ENCODE measurements around the gene SORCS2.

GRCh38 chr4:7239101-7239820 is 46.9 kb downstream of the SORCS2 start:
- TF ChIP-seq CTCF (IDR thresholded peaks at IDR 0.05) (no peak), RXRA (IDR thresholded peaks at IDR 0.05; ENCODE audit: borderline replicate concordance, low read depth) (no peak), SIN3A (IDR thresholded peaks at IDR 0.05; ENCODE audit: borderline replicate concordance, low read depth, low read length) (no peak), GATA2 (CRISPR knock-in tag; IDR thresholded peaks at IDR 0.05) (no peak), TAF1 (IDR thresholded peaks at IDR 0.05; ENCODE audit: borderline replicate concordance, low read depth, low read length) (no peak)
- TF ChIP-seq, protein P1, sequence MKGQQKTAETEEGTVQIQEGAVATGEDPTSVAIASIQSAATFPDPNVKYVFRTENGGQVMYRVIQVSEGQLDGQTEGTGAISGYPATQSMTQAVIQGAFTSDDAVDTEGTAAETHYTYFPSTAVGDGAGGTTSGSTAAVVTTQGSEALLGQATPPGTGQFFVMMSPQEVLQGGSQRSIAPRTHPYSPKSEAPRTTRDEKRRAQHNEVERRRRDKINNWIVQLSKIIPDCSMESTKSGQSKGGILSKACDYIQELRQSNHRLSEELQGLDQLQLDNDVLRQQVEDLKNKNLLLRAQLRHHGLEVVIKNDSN (IDR thresholded peaks at IDR 0.05; ENCODE audit: borderline replicate concordance, low read depth), result no peak

Data from SK-N-SH (cell line).